Neutrophil (primary cell): ENCODE results near the gene ABCC3.

Experiments used
- H3K27ac ChIP-seq: fragments of 200-600 bp; sonication (generic); 2 replicates; pipeline ENCODE4 v1.5.1; 2016; ENCODE audit warnings: mild to moderate bottlenecking, moderate library complexity
- H3K27me3 ChIP-seq: fragments of 200-600 bp; sonication (generic); 2 replicates; pipeline ENCODE4 v1.6.0; 2016; ENCODE audit warnings: mild to moderate bottlenecking
- H3K36me3 ChIP-seq: fragments of 200-600 bp; sonication (generic); 2 replicates; pipeline ENCODE4 v1.5.1; 2017
- H3K4me1 ChIP-seq, 2 experiments: fragments of 200-600 bp in 1 of 2; sonication (generic) in 1 of 2; 1 replicate in 1 of 2; 2 replicates in 1 of 2; pipeline versions ENCODE4 v1.5.1 to v1.6.1; 2013 to 2016; ENCODE audit warnings: low read depth in 1 of 2, low read length in 1 of 2, mild to moderate bottlenecking in 1 of 2, moderate library complexity in 1 of 2; ENCODE audit not compliant: control insufficient read depth in 1 of 2, insufficient read depth in 1 of 2
- H3K4me3 ChIP-seq, 2 experiments: fragments of 200-600 bp in 1 of 2; sonication (generic) in 1 of 2; 1 replicate in 1 of 2; 2 replicates in 1 of 2; pipeline ENCODE4 v1.5.1; 2013 to 2016; ENCODE audit warnings: low read depth in 1 of 2, low read length in 1 of 2, mild to moderate bottlenecking in 1 of 2, moderate library complexity in 1 of 2
- H3K9me3 ChIP-seq: fragments of 200-600 bp; sonication (generic); 2 replicates; pipeline ENCODE4 v1.5.1; 2016
- CTCF ChIP-seq: fragments of 200-600 bp; sonication (generic); IDR thresholded peaks from 2 replicates; pipeline ENCODE4 v1.5.1; 2016; ENCODE audit warnings: antibody characterized with exemption

ABCC3 gene

GRCh38 chr17:50653738-50654137 is 19.1 kb downstream of the ABCC3 start:
- H3K9me3 ChIP-seq, result no peaks in the 10 kb centered on the region
- no peak for TF ChIP-seq CTCF
- H3K36me3 ChIP-seq, result no peaks in the 10 kb centered on the region
- no peak overlapping the region for H3K4me3 ChIP-seq
- H3K4me1 ChIP-seq, result no peaks in the 10 kb centered on the region
- no peak overlapping the region for H3K27ac ChIP-seq
- H3K27me3 ChIP-seq, result peaks cover 7% of the 10 kb centered on the region

- H3K36me3 ChIP-seq, result no peaks in the 10 kb centered on the region
- no peak for TF ChIP-seq CTCF
- no peak overlapping the region for H3K4me3 ChIP-seq
- no peak overlapping the region for H3K27ac ChIP-seq
- H3K27me3 ChIP-seq, result no peaks in the 10 kb centered on the region
- no peaks in the 10 kb centered on the region for H3K9me3 ChIP-seq
- H3K4me1 ChIP-seq, result peaks cover 17 to 18% of the 10 kb centered on the region in 2 experiments
Observed at GRCh38 chr17:50656509-50656908, 21.8 kb downstream of the ABCC3 start.

- no peak for TF ChIP-seq CTCF
- no peak overlapping the region for H3K27ac ChIP-seq
- no peaks in the 10 kb centered on the region for H3K36me3 ChIP-seq
- no peaks in the 10 kb centered on the region for H3K9me3 ChIP-seq
- H3K4me3 ChIP-seq, result no peak overlapping the region
- no peaks in the 10 kb centered on the region for H3K27me3 ChIP-seq
- peaks cover 23% of the 10 kb centered on the region in 2 experiments for H3K4me1 ChIP-seq
Observed at GRCh38 chr17:50657054-50657453, 22.4 kb downstream of the ABCC3 start.

- Histone ChIP-seq H3K27ac (no peak overlapping the region), H3K4me3 (no peak overlapping the region), H3K9me3 (no peaks in the 10 kb centered on the region), H3K36me3 (no peaks in the 10 kb centered on the region), H3K4me1 (peaks cover 26% of the 10 kb centered on the region in 2 experiments), H3K27me3 (no peaks in the 10 kb centered on the region)
- no peak for TF ChIP-seq CTCF
Observed at GRCh38 chr17:50657627-50658026, 22.9 kb downstream of the ABCC3 start.

GRCh38 chr17:50658616-50659015 is 23.9 kb downstream of the ABCC3 start:
- Histone ChIP-seq H3K36me3 (no peaks in the 10 kb centered on the region), H3K27me3 (no peaks in the 10 kb centered on the region), H3K9me3 (no peaks in the 10 kb centered on the region), H3K4me3 (no peak overlapping the region), H3K4me1 (peaks cover 26% of the 10 kb centered on the region in 2 experiments), H3K27ac (no peak overlapping the region)
- no peak for TF ChIP-seq CTCF

- no peak overlapping the region for H3K4me3 ChIP-seq
- H3K27ac ChIP-seq, result no peak overlapping the region
- H3K9me3 ChIP-seq, result no peaks in the 10 kb centered on the region
- peaks cover 26 to 30% of the 10 kb centered on the region in 2 experiments for H3K4me1 ChIP-seq
- no peaks in the 10 kb centered on the region for H3K27me3 ChIP-seq
- no peak for TF ChIP-seq CTCF
- no peaks in the 10 kb centered on the region for H3K36me3 ChIP-seq
Observed at GRCh38 chr17:50659179-50659578, 24.5 kb downstream of the ABCC3 start.
